HG02970 (cell line): ENCODE results near the gene TBRG4.

Source experiments
- ATAC-seq: cut with Tn5 transposase; IDR thresholded peaks from one replicate; pipeline ENCODE4 v1.9.1; 2021; ENCODE audit warnings: mild to moderate bottlenecking, moderate library complexity, moderate number of reproducible peaks; ENCODE audit not compliant: unreplicated experiment, low FRiP score

TBRG4 gene

GRCh38 chr7:45099891-45100760, 11.4 kb downstream of the TBRG4 start:
- ATAC-seq, result no peak

GRCh38 chr7:45098983-45099839, 12.3 kb downstream of the TBRG4 start:
- ATAC-seq, result no peak

- ATAC-seq, result no peak
Observed at GRCh38 chr7:45092931-45093235, 18.6 kb downstream of the TBRG4 start.

GRCh38 chr7:45092100-45092930, 19.2 kb downstream of the TBRG4 start:
- no peak for ATAC-seq

GRCh38 chr7:45089341-45089891, 22.1 kb downstream of the TBRG4 start:
- no peak for ATAC-seq

- no peak for ATAC-seq
Observed at GRCh38 chr7:45088821-45089340, 22.6 kb downstream of the TBRG4 start, which contains the start of gene NACAD. Gene NACAD, minus strand, starts transcription at chr7:45088969. Its CDS starts 75 bp downstream, at chr7:45088894.

GRCh38 chr7:45088146-45088701, 23.3 kb downstream of the TBRG4 start:
- no peak for ATAC-seq

GRCh38 chr7:45087301-45088145, 24.0 kb downstream of the TBRG4 start:
- no peak for ATAC-seq

- no peak for ATAC-seq
Observed at GRCh38 chr7:45086331-45087065, 25.0 kb downstream of the TBRG4 start.

- no peak for ATAC-seq
Observed at GRCh38 chr7:45085619-45086200, 25.8 kb downstream of the TBRG4 start.

GRCh38 chr7:45084901-45085618, 26.4 kb downstream of the TBRG4 start:
- ATAC-seq, result no peak

GRCh38 chr7:45084336-45084735, 27.2 kb downstream of the TBRG4 start:
- ATAC-seq, result no peak

- no peak for ATAC-seq
Observed at GRCh38 chr7:45082831-45083331, 28.6 kb downstream of the TBRG4 start.

- no peak for ATAC-seq
Observed at GRCh38 chr7:45082031-45082830, 29.3 kb downstream of the TBRG4 start.

GRCh38 chr7:45081670-45081974, 29.9 kb downstream of the TBRG4 start:
- ATAC-seq, result no peak

GRCh38 chr7:45080958-45081669, 30.4 kb downstream of the TBRG4 start:
- ATAC-seq, result no peak
